HUDEP-2 (cell line): ENCODE measurements around the gene EIF5B.
"Not testable (repeated sequence)": the region's sequence is repeated elsewhere in the genome, so short reads cannot be mapped to it uniquely, and the experiment has no call there.

Source experiments
- DNase-seq, 76 experiments: peaks; one replicate each; lab custom pipeline; 2025; ENCODE audit not compliant: unreplicated experiment in 76 of 76; lab: John Stamatoyannopoulos, UW

Gene EIF5B

DNA sequence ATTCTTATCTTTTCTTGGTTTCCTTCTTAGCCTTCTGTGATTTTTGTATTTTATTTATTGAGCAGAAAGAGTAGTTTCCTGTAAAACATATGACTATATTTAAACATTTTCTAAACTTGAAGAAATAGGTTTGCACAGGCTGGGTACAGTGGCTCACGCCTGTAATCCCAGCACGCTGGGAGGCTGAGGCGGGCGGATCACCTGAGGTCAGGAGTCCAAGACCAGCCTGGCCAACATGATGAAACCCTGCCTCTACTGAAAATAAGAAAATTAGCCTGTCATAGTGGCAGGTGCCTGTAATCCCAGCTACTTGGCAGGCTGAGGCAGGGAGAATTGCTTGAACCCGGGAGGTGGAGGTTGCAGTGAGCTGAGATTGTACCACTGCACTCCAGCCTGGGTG is 31.7 kb downstream of the EIF5B start:
- DNase-seq: not testable (repeated sequence)

DNA sequence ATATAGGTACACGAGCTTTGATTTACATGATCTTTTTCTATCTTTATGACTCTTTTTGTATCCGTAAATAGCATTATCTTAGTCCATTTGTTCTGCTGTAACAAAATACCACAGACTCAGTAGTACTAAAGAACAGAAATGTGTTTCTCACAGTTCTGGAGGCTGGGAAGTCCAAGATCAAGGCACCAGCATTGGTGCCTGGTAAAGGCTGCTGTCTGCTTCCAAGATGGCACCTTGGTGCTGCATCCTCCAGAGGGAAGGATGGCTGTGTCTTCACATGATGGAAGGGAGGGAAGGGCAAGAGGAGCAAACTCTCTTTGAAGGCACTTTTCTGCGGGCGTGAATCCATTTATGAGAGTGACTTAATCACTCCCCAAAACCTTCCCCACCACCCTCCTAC is 36.0 kb downstream of the EIF5B start:
- DNase-seq: no peak

DNA sequence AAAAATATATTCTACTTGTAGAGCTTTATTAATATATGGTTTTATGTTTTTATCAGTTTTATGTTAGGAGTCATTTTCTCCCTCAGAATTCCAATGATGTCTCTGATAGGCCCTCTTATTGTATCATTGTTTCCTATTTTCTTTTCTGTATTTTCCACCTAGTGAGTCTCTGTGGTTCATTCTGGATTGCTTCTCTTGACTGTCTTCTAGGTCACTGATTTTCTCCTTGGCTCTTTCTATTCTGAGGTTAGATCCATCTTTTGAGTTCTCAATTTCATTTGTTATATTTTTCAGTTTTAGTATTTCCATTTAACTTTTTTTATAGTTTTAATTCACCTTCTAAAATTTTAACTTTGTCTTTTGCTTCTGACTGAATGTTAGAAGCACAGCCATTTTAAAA is 37.6 kb downstream of the EIF5B start:
- DNase-seq: no peak

DNA sequence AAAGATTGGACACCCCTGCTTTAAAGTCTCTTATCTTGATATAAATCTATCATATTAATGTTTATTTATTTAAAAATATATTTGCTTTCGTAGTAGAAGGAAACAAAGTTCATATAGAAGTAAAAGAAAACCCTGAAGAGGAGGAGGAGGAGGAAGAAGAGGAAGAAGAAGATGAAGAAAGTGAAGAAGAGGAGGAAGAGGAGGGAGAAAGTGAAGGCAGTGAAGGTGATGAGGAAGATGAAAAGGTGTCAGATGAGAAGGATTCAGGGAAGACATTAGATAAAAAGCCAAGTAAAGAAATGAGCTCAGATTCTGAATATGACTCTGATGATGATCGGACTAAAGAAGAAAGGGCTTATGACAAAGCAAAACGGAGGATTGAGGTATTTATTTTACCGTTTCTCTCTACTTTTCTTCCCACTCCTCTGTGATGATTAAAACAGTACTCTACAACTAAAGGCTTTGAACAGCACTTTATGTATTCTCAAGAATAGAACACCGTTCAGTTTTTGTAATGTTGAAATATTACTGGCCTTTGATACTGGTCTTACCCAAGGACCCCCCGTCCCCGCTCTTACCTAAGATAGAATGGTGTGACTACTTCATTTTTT is 39.2 kb downstream of the EIF5B start:
- DNase-seq: no peak

DNA sequence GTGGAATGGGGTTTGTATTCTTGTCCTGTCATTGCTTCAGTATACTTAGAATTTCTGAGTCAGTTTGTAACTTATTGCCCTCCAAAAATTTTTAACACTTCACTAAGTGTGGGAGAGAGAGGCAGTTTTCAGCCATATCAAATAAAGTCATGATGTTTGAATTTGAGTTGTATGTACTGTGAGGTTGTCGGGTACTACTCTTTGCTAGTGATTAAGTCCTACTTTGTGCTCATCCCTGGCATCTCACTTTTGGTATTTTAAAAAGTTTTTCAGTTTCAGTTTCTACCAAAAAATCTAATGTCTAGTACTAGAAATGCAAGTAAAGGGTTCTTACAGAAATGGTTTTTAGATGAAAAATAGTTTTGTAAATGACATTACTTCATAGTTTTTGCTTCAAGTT is 40.7 kb downstream of the EIF5B start:
- DNase-seq: no peak

DNA sequence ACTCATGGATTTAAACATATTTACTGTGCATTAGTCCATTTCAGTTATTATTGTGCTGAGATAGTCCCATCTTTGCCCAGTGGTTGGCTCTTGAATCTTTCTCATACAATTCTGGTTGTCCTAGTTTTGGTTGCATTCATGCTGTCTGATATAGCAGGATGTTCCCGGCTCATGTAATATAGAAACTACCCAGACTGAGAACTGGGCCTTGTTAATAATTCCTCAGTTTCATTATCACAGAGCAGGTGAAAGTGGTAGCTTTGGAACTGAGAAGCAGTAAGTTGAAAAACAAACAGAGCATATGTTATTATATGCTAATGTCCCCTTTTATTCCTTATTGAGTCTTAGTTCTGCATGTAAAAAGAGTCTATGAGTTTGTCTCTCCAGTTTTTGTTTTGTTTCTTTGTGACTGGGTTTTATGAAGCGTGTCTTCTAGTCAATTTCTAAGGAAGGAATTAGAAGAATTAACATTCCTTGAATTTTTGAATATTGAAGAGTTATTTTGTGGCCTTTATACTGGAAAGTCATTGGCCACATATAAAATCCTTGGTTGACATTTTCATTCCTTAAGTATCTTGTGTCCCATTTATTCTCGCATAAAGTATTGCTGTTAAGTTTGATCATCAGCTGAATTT is 43.3 kb downstream of the EIF5B start:
- no peak for DNase-seq

DNA sequence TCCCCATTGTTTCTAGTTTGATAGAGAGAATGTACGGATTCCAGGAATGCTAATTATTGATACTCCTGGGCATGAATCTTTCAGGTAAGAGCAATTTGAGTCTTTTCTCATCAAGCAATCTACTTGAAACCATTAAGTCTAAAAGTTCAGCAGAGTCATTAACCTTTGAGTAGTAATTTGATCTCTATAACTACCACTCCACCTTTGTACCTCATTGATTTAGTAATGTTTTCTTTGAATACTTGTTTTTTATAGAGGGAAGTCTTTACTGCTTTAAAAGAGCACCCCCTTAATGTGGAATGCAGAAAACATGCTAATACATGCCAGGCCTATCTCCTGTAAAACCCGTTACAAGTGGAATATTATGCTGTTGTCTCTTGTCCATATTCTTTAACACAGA is 45.0 kb downstream of the EIF5B start:
- DNase-seq: no peak

DNA sequence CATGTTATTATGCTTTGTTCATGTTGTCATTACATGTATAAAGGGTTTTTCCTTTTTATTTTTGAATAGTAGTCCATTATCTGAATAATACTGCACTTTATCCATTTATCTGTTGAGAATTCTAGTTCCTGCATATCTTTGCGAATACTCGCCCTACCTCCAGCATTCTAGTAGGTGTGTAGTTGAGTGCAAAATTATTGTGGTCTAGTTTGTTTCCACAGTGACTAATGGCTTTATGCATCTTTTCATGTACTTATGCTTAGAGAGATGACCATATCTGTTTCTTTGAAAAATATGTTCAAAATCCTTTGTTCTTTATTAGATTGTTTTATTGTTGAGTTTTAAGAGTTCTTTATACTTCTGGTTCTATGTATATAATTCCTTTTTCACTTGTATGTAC is 48.8 kb downstream of the EIF5B start:
- no peak for DNase-seq

DNA sequence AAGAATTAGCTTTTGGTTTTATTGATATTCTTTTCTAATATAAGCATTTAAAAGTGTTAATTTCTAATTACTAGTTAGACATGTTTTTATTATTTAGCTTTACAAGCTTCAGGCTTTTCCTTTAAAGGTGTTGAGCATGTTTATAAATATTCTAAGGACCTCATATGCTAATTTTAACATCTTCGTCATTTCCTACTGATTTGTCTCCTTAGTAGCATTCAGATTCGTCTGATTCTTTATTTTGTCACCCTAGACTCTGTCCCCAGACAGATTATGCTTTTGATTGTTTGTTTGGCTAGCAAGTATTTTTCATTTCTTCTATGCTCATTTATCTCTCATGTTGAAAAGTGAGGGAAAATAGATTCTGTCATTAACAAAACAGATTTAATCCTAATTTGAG is 51.7 kb downstream of the EIF5B start:
- no peak for DNase-seq

DNA sequence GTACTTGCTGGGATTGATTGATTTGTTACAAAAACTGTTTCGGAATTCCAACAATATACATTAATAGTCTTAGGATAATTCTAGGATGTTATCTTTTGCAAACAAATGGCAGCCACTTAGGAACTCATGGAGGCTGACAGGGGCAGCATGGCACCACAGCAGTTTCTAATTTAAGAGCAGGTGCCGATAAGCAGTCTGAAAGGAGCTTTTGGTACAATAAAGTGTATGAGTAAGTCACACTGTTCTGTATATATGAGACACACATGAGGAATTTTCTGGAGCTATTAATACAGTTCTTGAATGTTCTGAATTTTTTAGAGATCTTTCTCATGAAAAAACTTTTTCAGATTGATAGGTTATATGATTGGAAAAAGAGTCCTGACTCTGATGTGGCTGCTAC is 52.2 kb downstream of the EIF5B start:
- DNase-seq: no peak

DNA sequence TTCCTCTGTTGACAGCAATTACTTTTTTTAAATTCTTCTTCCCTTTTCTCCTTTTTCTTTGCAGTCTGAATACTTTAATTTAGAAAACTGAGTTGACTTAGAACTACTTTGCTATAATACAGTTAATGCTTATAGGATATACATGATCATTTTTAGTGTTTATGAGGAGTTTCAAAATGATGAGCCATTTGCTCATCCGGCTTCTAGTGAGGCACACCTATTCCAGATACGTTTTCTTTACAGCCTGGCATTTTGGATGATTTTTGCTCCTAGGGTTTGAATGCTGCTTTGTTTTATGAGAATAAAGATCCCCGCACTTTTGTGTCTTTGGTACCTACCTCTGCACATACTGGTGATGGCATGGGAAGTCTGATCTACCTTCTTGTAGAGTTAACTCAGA is 52.8 kb downstream of the EIF5B start:
- no peak for DNase-seq

DNA sequence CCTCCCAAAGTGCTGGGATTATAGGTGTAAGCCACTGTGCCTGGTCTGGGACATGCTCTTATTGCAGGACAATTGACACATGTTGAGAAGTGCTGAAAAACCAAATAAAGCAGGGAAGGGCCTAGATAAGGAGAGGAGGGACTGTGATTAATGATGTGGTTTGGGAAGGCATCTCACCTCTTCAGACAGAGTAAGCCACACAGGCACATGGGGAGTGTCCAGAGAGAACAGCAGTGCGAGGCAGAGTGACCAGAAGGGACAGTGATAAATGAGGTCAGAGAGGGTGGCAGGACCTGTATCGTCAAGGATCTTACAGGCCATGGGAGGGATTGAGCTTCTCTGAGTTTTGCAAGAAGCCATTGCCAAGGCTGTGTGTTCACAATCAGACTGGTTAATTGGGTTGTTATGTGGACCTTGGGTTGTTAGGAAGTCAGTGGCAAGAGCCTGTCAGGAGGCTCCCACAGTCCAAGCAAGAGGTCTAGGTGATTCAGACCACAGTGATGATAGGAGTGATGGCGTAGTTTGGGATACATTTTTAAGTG is 58.5 kb downstream of the EIF5B start:
- DNase-seq: no peak

DNA sequence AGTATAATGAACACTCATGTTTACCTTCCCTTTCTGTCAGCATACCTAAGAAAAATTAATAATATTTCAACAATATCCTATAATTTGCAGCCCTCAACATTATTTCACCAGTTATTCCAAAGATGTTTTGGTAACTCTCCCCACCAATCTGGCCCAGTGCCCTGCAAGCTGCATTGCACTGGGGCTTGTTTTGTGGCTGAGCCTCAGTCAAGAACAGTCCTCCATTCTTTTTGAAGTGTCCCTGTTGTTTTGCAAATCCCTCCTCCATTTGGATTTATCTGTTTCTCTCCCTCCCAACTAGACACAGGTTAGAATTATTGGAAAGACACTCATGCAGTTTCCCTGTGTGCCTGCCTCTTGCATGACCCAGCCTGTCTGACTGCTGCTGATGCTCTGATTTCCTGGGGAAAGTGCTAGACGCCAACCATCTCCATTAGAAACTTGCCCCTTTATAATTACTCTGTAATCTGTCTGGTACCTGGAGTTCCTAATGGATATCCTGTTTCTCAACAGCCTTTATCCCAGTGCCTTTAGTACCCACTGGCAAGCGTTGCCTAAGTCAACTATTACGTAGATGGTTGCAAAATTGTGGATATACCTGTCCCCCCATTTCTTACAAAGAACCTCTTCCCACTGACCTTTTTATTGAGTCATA is 60.2 kb downstream of the EIF5B start:
- no peak for DNase-seq

DNA sequence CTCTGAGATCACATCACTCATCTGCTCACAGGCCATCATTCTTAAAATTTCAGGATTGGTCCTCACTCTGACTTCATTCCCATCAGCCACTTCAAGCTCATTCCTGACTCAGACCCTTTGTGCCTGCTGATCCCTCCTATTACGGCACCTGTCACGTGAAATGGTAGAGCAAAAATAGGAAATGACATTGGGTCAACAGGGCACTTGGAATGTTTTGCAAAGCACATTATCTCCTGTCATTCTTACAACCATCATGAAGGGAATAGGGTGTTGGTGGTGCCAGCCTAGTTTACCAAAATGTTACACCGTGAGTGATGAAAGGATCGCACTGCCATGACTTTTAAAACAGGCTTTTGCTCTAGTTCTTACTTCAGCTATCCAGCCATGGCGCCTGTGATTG is 61.1 kb downstream of the EIF5B start:
- DNase-seq: no peak

DNA sequence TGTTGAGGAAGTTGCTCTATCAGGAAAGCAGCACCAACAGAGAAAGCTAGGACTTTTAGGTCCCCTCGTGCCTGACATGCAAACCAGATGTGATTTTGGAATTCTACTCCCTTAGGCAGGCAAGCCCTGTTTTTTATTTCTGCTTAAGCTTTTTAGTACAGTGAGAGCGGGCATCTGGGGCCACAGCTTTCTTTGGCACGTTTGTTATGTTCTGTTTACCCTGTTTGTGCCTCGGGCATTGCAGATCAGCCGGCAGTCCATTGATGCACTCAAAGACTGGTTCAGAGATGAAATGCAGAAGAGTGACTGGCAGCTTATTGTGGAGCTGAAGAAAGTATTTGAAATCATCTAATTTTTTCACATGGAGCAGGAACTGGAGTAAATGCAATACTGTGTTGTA is 61.9 kb downstream of the EIF5B start:
- DNase-seq: no peak

DNA sequence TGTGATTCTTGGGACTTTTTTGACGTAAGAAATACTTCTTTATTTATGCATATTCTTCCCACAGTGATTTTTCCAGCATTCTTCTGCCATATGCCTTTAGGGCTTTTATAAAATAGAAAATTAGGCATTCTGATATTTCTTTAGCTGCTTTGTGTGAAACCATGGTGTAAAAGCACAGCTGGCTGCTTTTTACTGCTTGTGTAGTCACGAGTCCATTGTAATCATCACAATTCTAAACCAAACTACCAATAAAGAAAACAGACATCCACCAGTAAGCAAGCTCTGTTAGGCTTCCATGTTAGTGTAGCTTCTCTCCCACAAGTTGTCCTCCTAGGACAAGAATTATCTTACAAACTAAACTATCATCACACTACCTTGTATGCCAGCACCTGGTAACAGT is 62.6 kb downstream of the EIF5B start:
- DNase-seq: no peak

DNA sequence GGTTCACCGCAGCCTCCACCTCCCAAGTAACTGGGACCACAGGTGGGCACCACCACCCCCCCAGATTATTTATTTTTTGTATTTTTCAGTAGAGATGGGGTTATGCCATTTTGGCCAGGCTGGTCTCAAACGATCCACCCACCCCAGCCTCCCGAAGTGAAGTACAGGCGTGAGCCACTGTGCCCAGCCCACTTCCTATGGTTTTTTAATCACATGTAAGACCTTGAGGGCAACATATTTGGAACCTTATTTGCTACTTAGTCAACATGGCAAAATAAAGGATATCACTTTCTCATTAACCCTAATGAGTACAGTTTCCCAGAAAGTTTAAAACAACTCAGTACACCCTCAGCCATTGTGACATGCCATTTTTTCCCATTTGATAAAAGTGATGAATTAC is 64.7 kb downstream of the EIF5B start:
- DNase-seq: no peak

DNA sequence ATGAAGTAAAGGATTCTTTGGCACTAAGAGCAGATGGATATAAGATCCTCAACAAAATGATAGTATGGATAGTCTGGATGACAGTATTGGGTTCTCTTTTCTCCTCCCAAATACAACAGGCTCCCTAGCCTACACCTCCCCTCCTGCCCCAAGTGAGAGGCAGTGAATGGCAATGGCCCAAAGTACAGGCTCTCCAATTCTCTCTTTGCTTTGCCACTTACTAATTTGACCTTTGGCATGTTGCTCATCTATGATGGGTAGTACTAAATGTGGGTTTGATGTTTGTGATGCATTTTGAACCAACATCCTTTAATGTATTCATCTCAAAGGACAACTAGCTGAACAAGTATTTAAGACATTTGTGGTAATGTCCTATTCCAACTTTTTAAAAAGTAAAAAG is 65.9 kb downstream of the EIF5B start:
- DNase-seq: no peak

DNA sequence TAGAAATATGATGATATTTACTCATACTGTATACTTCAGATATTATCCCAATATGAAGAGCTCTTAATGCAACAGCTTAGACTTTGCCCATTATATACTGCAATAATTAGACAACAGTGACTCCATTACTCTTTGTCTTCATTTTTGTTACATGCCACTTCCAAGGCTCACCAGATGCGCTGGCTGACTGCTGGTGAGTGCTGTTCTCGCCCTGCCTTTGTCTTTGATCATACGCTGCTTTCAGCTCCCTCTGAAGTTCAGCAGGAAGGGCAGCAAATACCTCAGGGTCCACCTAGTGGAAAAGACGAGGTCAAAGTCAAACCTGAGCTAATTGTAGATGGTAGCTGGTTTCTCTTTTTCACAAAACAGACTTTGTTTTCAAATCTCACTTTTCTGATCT is 66.3 kb downstream of the EIF5B start:
- DNase-seq: no peak

DNA sequence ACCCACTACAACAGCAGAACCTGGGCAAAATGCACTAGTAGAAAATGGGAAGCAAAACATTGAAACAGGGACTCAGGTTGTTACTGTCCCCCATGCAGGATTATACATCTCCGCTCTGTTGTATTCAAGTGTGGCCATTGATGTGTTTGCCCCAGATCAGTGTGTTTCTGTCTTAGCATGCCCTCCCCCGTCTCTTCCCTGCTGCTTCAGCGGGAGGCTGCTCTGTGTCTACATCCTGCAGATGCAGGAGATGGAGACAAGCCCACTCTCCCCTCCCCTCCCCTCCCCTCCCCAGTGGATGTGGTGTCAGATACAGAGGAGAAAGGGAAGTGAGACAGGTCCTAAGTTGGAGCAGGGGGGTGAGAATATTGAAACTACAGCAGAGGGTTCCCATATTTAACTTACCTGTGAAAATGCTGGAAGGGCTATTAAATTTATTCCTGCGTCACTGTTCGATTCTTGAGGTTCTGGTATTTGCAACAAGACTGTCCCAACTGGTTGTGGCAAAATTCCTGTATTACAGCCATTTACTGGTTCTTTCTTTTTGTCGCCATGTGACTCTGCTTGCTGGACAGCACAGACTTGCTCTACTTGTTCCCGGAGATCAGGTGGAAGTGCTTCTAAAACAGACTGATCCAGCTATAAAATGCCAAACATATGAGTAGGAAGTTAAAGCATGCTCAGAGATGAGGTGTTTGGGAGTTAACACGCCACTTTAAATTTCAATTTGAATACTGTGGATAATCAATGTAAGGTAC is 67.0 kb downstream of the EIF5B start:
- no peak for DNase-seq
